NB4 (cell line): Measurements from ENCODE around the gene AUH.

Experiments used
- CTCF ChIP-seq: IDR thresholded peaks from one replicate; pipeline ENCODE4 v1.5.1; 2012; ENCODE audit warnings: low read depth, low read length
- POLR2A ChIP-seq: IDR thresholded peaks from 2 replicates; pipeline ENCODE4 v1.6.1; 2011; ENCODE audit warnings: mild to moderate bottlenecking; ENCODE audit not compliant: insufficient read length; ENCODE audit errors: extremely low read depth

- TF ChIP-seq CTCF (no peak), POLR2A (no peak)
Measured at GRCh38 chr9:91334053-91334452, 27.7 kb downstream of the AUH start.
